Measurements from ENCODE around the gene WNT8B.

DNA sequence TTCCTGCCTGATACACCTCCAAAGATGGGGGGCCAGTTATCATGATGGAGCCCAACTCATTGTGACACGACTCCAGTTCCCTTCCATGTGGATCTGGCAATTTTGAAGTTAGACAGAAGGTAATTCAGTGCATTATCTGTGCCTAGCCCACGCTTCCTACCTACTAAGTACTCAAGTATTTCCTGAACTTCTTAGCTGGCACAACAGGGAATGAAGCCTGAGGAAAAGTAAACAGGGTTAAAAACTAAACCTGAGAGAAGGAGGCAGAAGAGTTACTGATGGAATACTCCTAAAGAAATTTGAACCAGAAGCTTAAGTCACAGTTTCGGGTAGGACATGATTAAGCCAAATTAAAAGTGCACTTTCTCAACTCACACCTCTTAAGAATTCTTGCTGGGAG is 58.0 kb downstream of the WNT8B start:
- TF ChIP-seq, protein P1, sequence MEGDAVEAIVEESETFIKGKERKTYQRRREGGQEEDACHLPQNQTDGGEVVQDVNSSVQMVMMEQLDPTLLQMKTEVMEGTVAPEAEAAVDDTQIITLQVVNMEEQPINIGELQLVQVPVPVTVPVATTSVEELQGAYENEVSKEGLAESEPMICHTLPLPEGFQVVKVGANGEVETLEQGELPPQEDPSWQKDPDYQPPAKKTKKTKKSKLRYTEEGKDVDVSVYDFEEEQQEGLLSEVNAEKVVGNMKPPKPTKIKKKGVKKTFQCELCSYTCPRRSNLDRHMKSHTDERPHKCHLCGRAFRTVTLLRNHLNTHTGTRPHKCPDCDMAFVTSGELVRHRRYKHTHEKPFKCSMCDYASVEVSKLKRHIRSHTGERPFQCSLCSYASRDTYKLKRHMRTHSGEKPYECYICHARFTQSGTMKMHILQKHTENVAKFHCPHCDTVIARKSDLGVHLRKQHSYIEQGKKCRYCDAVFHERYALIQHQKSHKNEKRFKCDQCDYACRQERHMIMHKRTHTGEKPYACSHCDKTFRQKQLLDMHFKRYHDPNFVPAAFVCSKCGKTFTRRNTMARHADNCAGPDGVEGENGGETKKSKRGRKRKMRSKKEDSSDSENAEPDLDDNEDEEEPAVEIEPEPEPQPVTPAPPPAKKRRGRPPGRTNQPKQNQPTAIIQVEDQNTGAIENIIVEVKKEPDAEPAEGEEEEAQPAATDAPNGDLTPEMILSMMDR (IDR thresholded peaks at IDR 0.05) = no peak
- TF ChIP-seq POLR2AphosphoS5 (IDR thresholded peaks at IDR 0.05) = no peak

All from prostate gland (tissue), 2 donors.